HepG2 (cell line): ENCODE measurements around the gene ARHGAP5. TPM values are rescaled to one million over a fixed set of nuclear protein-coding genes. Genes with fewer than 3 reads are reported as not detected.

Experiments used
- ARID2 ChIP-seq: sonication (generic); formaldehyde crosslinking; IDR thresholded peaks from 2 replicates; pipeline ENCODE4 v1.8.1; 2022; ENCODE audit warnings: mild to moderate bottlenecking, missing genetic modification reagents, borderline replicate concordance
- CHD2 ChIP-seq: IDR thresholded peaks from 2 replicates; pipeline ENCODE4 v1.6.1; 2011; ENCODE audit warnings: low read depth, low read length, improper control_type of control experiment
- CHD4 ChIP-seq: fragments of 200-600 bp; sonication (generic); IDR thresholded peaks from 2 replicates; pipeline ENCODE4 v1.7.0; 2017; ENCODE audit warnings: mild to moderate bottlenecking, low read length, borderline replicate concordance
- FOXP1 ChIP-seq, 2 experiments: fragments of 450-650 bp in 1 of 2; IDR thresholded peaks; 2 replicates each; pipeline ENCODE4 v1.6.1; 2017 to 2018; ENCODE audit warnings: antibody characterized with exemption in 1 of 2
- GFI1 ChIP-seq: sonication (generic); formaldehyde crosslinking; IDR thresholded peaks from 2 replicates; pipeline ENCODE4 v1.5.0; 2020; ENCODE audit warnings: missing genetic modification reagents, mild to moderate bottlenecking, borderline replicate concordance
- GMEB2 ChIP-seq: IDR thresholded peaks from 2 replicates; pipeline ENCODE4 v1.6.1; 2016; ENCODE audit warnings: missing biosample characterization, missing genetic modification reagents, low read depth
- JARID2 ChIP-seq: sonication (generic); formaldehyde crosslinking; IDR thresholded peaks from 2 replicates; pipeline ENCODE4 v1.8.1; 2023; ENCODE audit warnings: missing genetic modification reagents, inconsistent platforms; ENCODE audit not compliant: insufficient replicate concordance
- MZF1 ChIP-seq: sonication (generic); formaldehyde crosslinking; IDR thresholded peaks from 2 replicates; pipeline ENCODE4 v1.8.1; 2023; ENCODE audit warnings: mild to moderate bottlenecking, missing genetic modification reagents, borderline replicate concordance
- SRSF4 ChIP-seq: fragments of 200-400 bp; formaldehyde crosslinking; IDR thresholded peaks from one replicate; pipeline ENCODE4 v1.6.1; 2018; ENCODE audit warnings: mild to moderate bottlenecking, low read depth, low read length, moderate library complexity; ENCODE audit not compliant: poor library complexity, severe bottlenecking
- ZNF10 ChIP-seq: sonication (generic); formaldehyde crosslinking; IDR thresholded peaks from 2 replicates; pipeline ENCODE4 v1.4.0; 2020; ENCODE audit warnings: mild to moderate bottlenecking, low read depth, missing genetic modification reagents, borderline replicate concordance
- ZNF138 ChIP-seq: sonication (generic); formaldehyde crosslinking; IDR thresholded peaks from 2 replicates; pipeline ENCODE4 v1.5.0; 2020; ENCODE audit warnings: mild to moderate bottlenecking, low read depth, missing genetic modification reagents
- ZNF253 ChIP-seq: sonication (generic); formaldehyde crosslinking; IDR thresholded peaks from 2 replicates; pipeline ENCODE4 v1.8.0; 2022; ENCODE audit warnings: mild to moderate bottlenecking, missing genetic modification reagents, borderline replicate concordance
- ZNF33B ChIP-seq: sonication (generic); formaldehyde crosslinking; IDR thresholded peaks from 2 replicates; pipeline ENCODE4 v1.5.1; 2020; ENCODE audit warnings: mild to moderate bottlenecking, missing genetic modification reagents
- ZNF343 ChIP-seq: sonication (generic); formaldehyde crosslinking; IDR thresholded peaks from 2 replicates; pipeline ENCODE4 v1.4.0; 2020; ENCODE audit warnings: mild to moderate bottlenecking, missing genetic modification reagents
- ZNF414 ChIP-seq: sonication (generic); formaldehyde crosslinking; IDR thresholded peaks from 2 replicates; pipeline ENCODE4 v1.5.0; 2020; ENCODE audit warnings: missing genetic modification reagents
- ZNF432 ChIP-seq: sonication (generic); formaldehyde crosslinking; IDR thresholded peaks from 2 replicates; pipeline ENCODE4 v1.5.0; 2020; ENCODE audit warnings: missing genetic modification reagents, mild to moderate bottlenecking, borderline replicate concordance
- ZNF496 ChIP-seq: sonication (generic); formaldehyde crosslinking; IDR thresholded peaks from 2 replicates; pipeline ENCODE4 v1.8.1; 2023; ENCODE audit warnings: mild to moderate bottlenecking, moderate library complexity, missing genetic modification reagents; ENCODE audit not compliant: insufficient replicate concordance
- ZNF550 ChIP-seq: sonication (generic); formaldehyde crosslinking; IDR thresholded peaks from 2 replicates; pipeline ENCODE4 v1.4.0; 2020; ENCODE audit warnings: mild to moderate bottlenecking, missing genetic modification reagents, borderline replicate concordance
- ZNF572 ChIP-seq: sonication (generic); formaldehyde crosslinking; IDR thresholded peaks from 2 replicates; pipeline ENCODE4 v1.5.1; 2020; ENCODE audit warnings: mild to moderate bottlenecking, missing genetic modification reagents
- ZNF598 ChIP-seq: sonication (generic); formaldehyde crosslinking; IDR thresholded peaks from 2 replicates; pipeline ENCODE4 v1.5.1; 2020; ENCODE audit warnings: mild to moderate bottlenecking, missing genetic modification reagents, borderline replicate concordance
- ZNF724P ChIP-seq: sonication (generic); formaldehyde crosslinking; IDR thresholded peaks from 2 replicates; pipeline ENCODE4 v1.8.0; 2022; ENCODE audit warnings: missing genetic modification reagents, borderline replicate concordance
- ZNF839 ChIP-seq: sonication (generic); formaldehyde crosslinking; IDR thresholded peaks from 2 replicates; pipeline ENCODE4 v1.4.0; 2020; ENCODE audit warnings: missing genetic modification reagents, mild to moderate bottlenecking, borderline replicate concordance
- polyA plus RNA-seq, 8 experiments: library from polyadenylated mRNA; depleted of rRNA in 3 of 8; stranded (reverse) in 7 of 8; unstranded in 1 of 8; fragments of >200 nt; fragmentation: Illumina TruSeq in 4 of 8; extraction: Trizol in 4 of 8; gene quantifications; 2 replicates each; pipeline versions ENCODE4 v1.2.1 to v1.2.3, GENCODE V29; 2011 to 2016; ENCODE audit warnings: low read depth in 4 of 8, missing spikeins in 1 of 8, mixed read lengths in 1 of 8; ENCODE audit not compliant: insufficient read depth in 1 of 8
- total RNA-seq, 5 experiments: library from RNA; depleted of rRNA; stranded (reverse); fragments of >200 nt; fragmentation: Illumina TruSeq; extraction: Trizol; gene quantifications; 2 replicates each; pipeline ENCODE4 v1.2.3, GENCODE V29; 2016; ENCODE audit warnings: low read depth in 1 of 5
- TF ChIP-seq, protein P1 (sequence below): sonication (generic); formaldehyde crosslinking; IDR thresholded peaks from 2 replicates; pipeline ENCODE4 v1.8.0; 2022; ENCODE audit warnings: mild to moderate bottlenecking, missing genetic modification reagents
- TF ChIP-seq, protein P2 (sequence below): IDR thresholded peaks from 2 replicates; pipeline ENCODE4 v1.6.1; 2018; ENCODE audit warnings: missing genetic modification reagents, mild to moderate bottlenecking, missing compliant biosample characterization
- TF ChIP-seq, protein P3 (sequence below): sonication (generic); formaldehyde crosslinking; IDR thresholded peaks from 2 replicates; pipeline ENCODE4 v1.4.0; 2020; ENCODE audit warnings: mild to moderate bottlenecking, missing genetic modification reagents

The ARHGAP5 gene
- total and polyA plus RNA-seq, 2 of the 13 experiments (the other 11 are each of a cell fraction or from before 2014, with no cell fraction given), result 33.7 to 144 TPM

GRCh38 chr14:32083789-32084188, 6.7 kb downstream of the ARHGAP5 start (continued):
- TF ChIP-seq GMEB2 (no peak), ZNF253 (CRISPR knock-in tag) (no peak), ZNF724P (CRISPR knock-in tag) (no peak), ZNF598 (CRISPR knock-in tag) (no peak), GFI1 (CRISPR knock-in tag) (0 out of 2 replicates have a peak, but pooled peaks have one; percentile 75), MZF1 (CRISPR knock-in tag) (no peak), ZNF343 (CRISPR knock-in tag) (no peak), JARID2 (no peak), SRSF4 (no peak), ZNF839 (CRISPR knock-in tag) (no peak), ZNF496 (no peak), ZNF414 (no peak), ZNF33B (CRISPR knock-in tag) (no peak), ZNF432 (no peak), FOXP1 (IDR thresholded peaks at IDR 0.05) (peak; percentile 64; the same call in 1 of the 2 replicates), FOXP1 (CRISPR knock-in tag; IDR thresholded peaks at IDR 0.05) (peak; percentile 96), ZNF10 (CRISPR knock-in tag) (no peak), ARID2 (CRISPR knock-in tag) (no peak), ZNF572 (CRISPR knock-in tag) (no peak), CHD4 (no peak), ZNF550 (CRISPR knock-in tag) (no peak), ZNF138 (no peak), CHD2 (no peak)
- TF ChIP-seq, protein P1, sequence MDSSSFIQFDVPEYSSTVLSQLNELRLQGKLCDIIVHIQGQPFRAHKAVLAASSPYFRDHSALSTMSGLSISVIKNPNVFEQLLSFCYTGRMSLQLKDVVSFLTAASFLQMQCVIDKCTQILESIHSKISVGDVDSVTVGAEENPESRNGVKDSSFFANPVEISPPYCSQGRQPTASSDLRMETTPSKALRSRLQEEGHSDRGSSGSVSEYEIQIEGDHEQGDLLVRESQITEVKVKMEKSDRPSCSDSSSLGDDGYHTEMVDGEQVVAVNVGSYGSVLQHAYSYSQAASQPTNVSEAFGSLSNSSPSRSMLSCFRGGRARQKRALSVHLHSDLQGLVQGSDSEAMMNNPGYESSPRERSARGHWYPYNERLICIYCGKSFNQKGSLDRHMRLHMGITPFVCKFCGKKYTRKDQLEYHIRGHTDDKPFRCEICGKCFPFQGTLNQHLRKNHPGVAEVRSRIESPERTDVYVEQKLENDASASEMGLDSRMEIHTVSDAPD (CRISPR knock-in tag), result no peak
- TF ChIP-seq, protein P2, sequence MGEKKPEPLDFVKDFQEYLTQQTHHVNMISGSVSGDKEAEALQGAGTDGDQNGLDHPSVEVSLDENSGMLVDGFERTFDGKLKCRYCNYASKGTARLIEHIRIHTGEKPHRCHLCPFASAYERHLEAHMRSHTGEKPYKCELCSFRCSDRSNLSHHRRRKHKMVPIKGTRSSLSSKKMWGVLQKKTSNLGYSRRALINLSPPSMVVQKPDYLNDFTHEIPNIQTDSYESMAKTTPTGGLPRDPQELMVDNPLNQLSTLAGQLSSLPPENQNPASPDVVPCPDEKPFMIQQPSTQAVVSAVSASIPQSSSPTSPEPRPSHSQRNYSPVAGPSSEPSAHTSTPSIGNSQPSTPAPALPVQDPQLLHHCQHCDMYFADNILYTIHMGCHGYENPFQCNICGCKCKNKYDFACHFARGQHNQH (CRISPR knock-in tag), result no peak
- TF ChIP-seq, protein P3, sequence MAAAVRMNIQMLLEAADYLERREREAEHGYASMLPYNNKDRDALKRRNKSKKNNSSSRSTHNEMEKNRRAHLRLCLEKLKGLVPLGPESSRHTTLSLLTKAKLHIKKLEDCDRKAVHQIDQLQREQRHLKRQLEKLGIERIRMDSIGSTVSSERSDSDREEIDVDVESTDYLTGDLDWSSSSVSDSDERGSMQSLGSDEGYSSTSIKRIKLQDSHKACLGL, result no peak
